MM.1S (cell line): ENCODE data around the gene GALE.

Experiments used
- EZH2 ChIP-seq: fragments of 300-600 bp; sonication (generic); optimal IDR thresholded peaks from 2 replicates; pipeline ENCODE3; 2017; ENCODE audit warnings: low read depth, mild to moderate bottlenecking, antibody characterized with exemption, low read length, mixed read lengths
- EZH2phosphoT487 ChIP-seq: fragments of 300-600 bp; sonication (generic); IDR thresholded peaks from 2 replicates; pipeline ENCODE4 v1.6.1; 2018; ENCODE audit warnings: antibody characterized with exemption, low read length
- TF ChIP-seq, protein P1 (sequence below): fragments of 300-600 bp; sonication (generic); IDR thresholded peaks from 2 replicates; pipeline ENCODE4 v1.5.1; 2016; ENCODE audit warnings: antibody characterized with exemption, low read length, mixed read lengths

DNA sequence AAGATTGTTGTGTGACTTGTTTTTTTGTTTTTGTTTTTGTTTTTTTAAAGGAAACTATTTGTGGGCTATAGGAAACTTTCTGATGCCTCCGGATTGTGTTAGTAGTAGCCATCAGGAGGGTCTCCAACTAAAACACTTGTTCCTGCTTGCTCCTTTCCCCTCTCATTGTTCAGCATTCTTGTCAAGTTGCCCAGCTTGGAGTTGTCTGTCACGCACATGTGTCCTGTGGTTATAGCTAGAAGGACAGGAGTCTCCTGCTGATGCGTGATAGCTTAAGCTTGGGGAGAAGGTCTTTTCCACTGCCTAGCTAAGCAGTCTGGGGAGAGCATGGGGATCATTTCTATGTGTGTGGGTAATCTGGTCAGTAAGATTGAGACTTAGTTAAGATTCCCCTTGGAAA, 12.9 kb downstream of the GALE start:
- TF ChIP-seq, protein P1, sequence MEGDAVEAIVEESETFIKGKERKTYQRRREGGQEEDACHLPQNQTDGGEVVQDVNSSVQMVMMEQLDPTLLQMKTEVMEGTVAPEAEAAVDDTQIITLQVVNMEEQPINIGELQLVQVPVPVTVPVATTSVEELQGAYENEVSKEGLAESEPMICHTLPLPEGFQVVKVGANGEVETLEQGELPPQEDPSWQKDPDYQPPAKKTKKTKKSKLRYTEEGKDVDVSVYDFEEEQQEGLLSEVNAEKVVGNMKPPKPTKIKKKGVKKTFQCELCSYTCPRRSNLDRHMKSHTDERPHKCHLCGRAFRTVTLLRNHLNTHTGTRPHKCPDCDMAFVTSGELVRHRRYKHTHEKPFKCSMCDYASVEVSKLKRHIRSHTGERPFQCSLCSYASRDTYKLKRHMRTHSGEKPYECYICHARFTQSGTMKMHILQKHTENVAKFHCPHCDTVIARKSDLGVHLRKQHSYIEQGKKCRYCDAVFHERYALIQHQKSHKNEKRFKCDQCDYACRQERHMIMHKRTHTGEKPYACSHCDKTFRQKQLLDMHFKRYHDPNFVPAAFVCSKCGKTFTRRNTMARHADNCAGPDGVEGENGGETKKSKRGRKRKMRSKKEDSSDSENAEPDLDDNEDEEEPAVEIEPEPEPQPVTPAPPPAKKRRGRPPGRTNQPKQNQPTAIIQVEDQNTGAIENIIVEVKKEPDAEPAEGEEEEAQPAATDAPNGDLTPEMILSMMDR, result no peak
- TF ChIP-seq EZH2, result no peak
- no peak for TF ChIP-seq EZH2phosphoT487
